ENCODE measurements around the gene TGFBR3L. TPM values are rescaled to one million over a fixed set of nuclear protein-coding genes. Genes with fewer than 3 reads are reported as not detected.

Gene TGFBR3L
- total RNA-seq, 2 experiments from 2014 or later = 0.13 to 0.61 TPM

DNA sequence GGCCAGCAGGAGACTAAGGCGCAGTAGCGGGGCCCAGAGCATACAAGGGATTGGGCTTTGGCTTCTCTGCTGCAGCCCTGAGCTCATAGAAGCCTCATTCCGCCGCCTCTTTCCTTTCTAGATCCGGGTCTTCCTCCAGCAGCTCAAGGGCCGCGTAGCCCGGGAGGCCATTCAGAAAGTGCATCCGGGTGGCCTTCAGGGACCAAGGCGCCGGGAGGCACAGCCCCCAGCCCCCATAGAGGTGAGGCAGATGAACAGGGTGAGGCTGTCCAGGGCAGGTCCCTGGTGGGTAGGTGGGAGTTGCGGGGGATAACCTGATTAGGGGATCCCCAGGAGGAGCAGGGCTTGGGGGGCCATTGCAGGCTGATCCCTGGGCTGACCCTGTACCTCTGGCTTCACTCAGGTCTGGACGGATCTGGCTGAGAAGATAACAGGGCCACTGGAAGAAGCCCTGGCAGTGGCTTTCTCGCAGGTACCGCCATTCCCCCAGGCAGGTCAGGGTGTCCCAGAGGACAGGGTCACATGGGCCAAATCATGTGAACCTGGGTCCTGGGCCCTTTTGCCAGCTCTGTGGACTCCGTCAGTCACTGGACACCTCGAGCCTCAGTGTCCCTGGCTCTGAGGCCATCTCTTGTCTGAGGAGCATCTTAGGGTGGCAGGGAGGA is 6.8 kb downstream of the TGFBR3L start:
- intact Hi-C loops (cut with micrococcal nuclease; ENCODE audit: unreplicated experiment) = loop anchor here (2.0 kb wide), 3 partner anchors 21 to 69 kb away; partner anchors contain the start of gene TIMM44
- BruUV-seq (replicated peaks) = no TSS peak
- H3K79me2 ChIP-seq (ENCODE audit: insufficient read depth, low read depth, low read length) = no peaks in the 10 kb centered on the region
- TF ChIP-seq, protein P1, sequence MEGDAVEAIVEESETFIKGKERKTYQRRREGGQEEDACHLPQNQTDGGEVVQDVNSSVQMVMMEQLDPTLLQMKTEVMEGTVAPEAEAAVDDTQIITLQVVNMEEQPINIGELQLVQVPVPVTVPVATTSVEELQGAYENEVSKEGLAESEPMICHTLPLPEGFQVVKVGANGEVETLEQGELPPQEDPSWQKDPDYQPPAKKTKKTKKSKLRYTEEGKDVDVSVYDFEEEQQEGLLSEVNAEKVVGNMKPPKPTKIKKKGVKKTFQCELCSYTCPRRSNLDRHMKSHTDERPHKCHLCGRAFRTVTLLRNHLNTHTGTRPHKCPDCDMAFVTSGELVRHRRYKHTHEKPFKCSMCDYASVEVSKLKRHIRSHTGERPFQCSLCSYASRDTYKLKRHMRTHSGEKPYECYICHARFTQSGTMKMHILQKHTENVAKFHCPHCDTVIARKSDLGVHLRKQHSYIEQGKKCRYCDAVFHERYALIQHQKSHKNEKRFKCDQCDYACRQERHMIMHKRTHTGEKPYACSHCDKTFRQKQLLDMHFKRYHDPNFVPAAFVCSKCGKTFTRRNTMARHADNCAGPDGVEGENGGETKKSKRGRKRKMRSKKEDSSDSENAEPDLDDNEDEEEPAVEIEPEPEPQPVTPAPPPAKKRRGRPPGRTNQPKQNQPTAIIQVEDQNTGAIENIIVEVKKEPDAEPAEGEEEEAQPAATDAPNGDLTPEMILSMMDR (conservative IDR thresholded peaks at IDR 0.05; ENCODE audit: low read length) = no peak
- TF ChIP-seq EZH2phosphoT487 (IDR thresholded peaks at IDR 0.05; ENCODE audit: borderline replicate concordance, low read depth, low read length) = no peak
- ChIA-PET POLR2A (interaction anchor here (0.5 to 2.2 kb wide), 4 partner anchors 22 to 589 kb away, joined by 3 to 12 read pairs (median 4); partner anchors contain the start of gene TIMM44), CTCF (ENCODE audit: unreplicated experiment) (interaction anchor here (1.2 to 1.4 kb wide), 2 partner anchors 8 to 52 kb away, joined by 3 to 6 read pairs; no protein-coding TSS in a partner anchor)
- H2AFZ ChIP-seq (ENCODE audit: low read length) = no peak overlapping the region
- H3K4me2 ChIP-seq (ENCODE audit: low read length) = peak overlapping the region; percentile 76
- peak overlapping the region; percentile 31 for H3K27ac ChIP-seq (ENCODE audit: low read depth, low read length, poor library complexity, severe bottlenecking)
- no peaks in the 10 kb centered on the region for H3K9me2 ChIP-seq (ENCODE audit: insufficient read depth, low read length)
- H3K36me3 ChIP-seq (ENCODE audit: insufficient read depth, low read length) = peaks cover 5% of the 10 kb centered on the region; the same call in 1 of the 2 replicates
- H3K9me3 ChIP-seq (ENCODE audit: low read length) = no peaks in the 10 kb centered on the region
- peak overlapping the region; percentile 63 for H3K4me3 ChIP-seq (ENCODE audit: low read depth, low read length, poor library complexity, severe bottlenecking)
- H3K4me1 ChIP-seq (ENCODE audit: insufficient read depth, low read length, poor library complexity, severe bottlenecking) = peaks cover 19% of the 10 kb centered on the region
- peaks cover 6% of the 10 kb centered on the region; the same call in 1 of the 2 replicates for H4K20me1 ChIP-seq (ENCODE audit: insufficient read depth, low read length)
- no peak for DNase-seq (ENCODE audit: low spot score)

DNA sequence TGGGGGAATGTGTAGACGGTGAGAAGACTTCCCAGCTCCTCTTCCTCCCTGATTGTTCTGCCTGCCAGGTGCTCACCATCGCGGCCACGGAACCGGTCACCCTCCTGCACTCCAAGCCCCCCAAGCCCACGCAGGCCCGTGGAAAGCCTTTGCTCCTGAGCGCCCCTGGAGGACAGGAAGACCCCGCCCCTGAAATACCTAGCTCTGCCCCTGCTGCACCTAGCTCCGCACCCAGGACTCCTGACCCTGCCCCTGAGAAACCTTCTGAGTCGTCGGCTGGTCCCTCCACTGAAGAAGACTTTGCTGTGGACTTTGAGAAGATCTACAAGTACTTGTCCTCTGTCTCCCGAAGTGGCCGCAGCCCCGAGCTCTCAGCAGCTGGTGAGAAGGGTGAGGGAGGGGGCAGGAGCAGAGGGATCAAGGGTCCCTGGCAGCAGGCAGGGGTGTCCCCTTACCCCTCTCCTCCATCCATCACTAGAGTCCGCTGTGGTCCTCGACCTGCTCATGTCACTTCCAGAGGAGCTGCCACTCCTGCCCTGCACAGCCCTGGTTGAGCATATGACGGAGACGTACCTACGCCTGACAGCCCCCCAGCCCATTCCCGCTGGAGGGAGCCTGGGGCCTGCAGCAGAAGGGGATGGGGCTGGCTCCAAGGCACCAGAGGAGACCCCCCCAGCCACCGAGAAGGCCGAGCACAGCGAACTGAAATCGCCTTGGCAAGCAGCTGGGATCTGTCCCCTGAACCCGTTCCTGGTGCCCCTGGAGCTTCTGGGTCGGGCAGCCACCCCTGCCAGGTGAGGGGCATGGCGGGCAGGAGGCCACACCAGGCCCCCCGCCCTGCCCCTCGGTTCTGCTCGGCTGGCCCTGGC is 7.6 kb downstream of the TGFBR3L start:
- CTCF ChIA-PET (ENCODE audit: unreplicated experiment) = no interaction called here
- Histone ChIP-seq H3K4me1 (ENCODE audit: insufficient read depth, low read length, poor library complexity, severe bottlenecking) (peaks cover 20% of the 10 kb centered on the region), H3K9me3 (ENCODE audit: low read length) (no peaks in the 10 kb centered on the region), H3K36me3 (ENCODE audit: insufficient read depth, low read length) (peaks cover 11% of the 10 kb centered on the region; the same call in 1 of the 2 replicates), H3K4me3 (ENCODE audit: low read depth, low read length, poor library complexity, severe bottlenecking) (no peak overlapping the region), H3K27ac (ENCODE audit: low read depth, low read length, poor library complexity, severe bottlenecking) (no peak overlapping the region), H3K4me2 (ENCODE audit: low read length) (peak overlapping the region; percentile 76; the same call in 1 of the 2 replicates), H4K20me1 (ENCODE audit: insufficient read depth, low read length) (peaks cover 6% of the 10 kb centered on the region; the same call in 1 of the 2 replicates), H2AFZ (ENCODE audit: low read length) (no peak overlapping the region), H3K9me2 (ENCODE audit: insufficient read depth, low read length) (no peaks in the 10 kb centered on the region), H3K79me2 (ENCODE audit: insufficient read depth, low read depth, low read length) (no peaks in the 10 kb centered on the region)
- DNase-seq (ENCODE audit: low spot score) = no peak
- intact Hi-C loops (cut with micrococcal nuclease; ENCODE audit: unreplicated experiment) = loop anchor here (2.0 kb wide), 3 partner anchors 21 to 69 kb away; partner anchors contain the start of gene TIMM44
- POLR2A ChIA-PET = interaction anchor here (2.2 kb wide), 1 partner anchor 21 kb away, joined by 12 read pairs; the partner anchor contains the start of gene TIMM44
- TF ChIP-seq EZH2phosphoT487 (IDR thresholded peaks at IDR 0.05; ENCODE audit: borderline replicate concordance, low read depth, low read length) = no peak
- TF ChIP-seq, protein P1 (conservative IDR thresholded peaks at IDR 0.05; ENCODE audit: low read length) = no peak
- no TSS peak for BruUV-seq (replicated peaks)

Data from OCI-LY7 (cell line).